ENCODE data around the gene BCAT1. TPM values are rescaled to one million over a fixed set of nuclear protein-coding genes. Genes with fewer than 3 reads are reported as not detected.
A peak's percentile ranks its signal among the peaks of the same experiment; 100 is the strongest.

The BCAT1 gene
- total and polyA plus RNA-seq, 9 of the 15 experiments (the other 6 are each of a cell fraction or from before 2014, with no cell fraction given): 38.5 to 157 (median 66.8) TPM

- TF ChIP-seq CHAMP1 (IDR thresholded peaks at IDR 0.05) (no peak), CEBPG (CRISPR knock-in tag; IDR thresholded peaks at IDR 0.05) (no peak), CEBPG (tag; conservative IDR thresholded peaks at IDR 0.05 in 1 of 2, IDR thresholded peaks at IDR 0.05 in 1 of 2) (peak in 1 of 2 experiments; percentile 50; a peak in 2 of 4 replicates), JUN (IDR thresholded peaks at IDR 0.05; ENCODE audit: borderline replicate concordance, low read depth, low read length) (peak; percentile 22; the same call in 1 of the 2 replicates), JUN (CRISPR knock-in tag; IDR thresholded peaks at IDR 0.05; ENCODE audit: borderline replicate concordance) (no peak), ETV1 (tag; conservative IDR thresholded peaks at IDR 0.05; ENCODE audit: low read depth) (peak; percentile 33; the same call in 1 of the 2 replicates), FOXP4 (CRISPR knock-in tag; IDR thresholded peaks at IDR 0.05; ENCODE audit: borderline replicate concordance) (no peak), NELFE (IDR thresholded peaks at IDR 0.05; ENCODE audit: insufficient read depth, insufficient read length) (no peak), HBP1 (CRISPR knock-in tag; IDR thresholded peaks at IDR 0.05) (no peak), ZKSCAN1 (IDR thresholded peaks at IDR 0.05; ENCODE audit: low read depth, low read length) (no peak), JUND (IDR thresholded peaks at IDR 0.05; ENCODE audit: borderline replicate concordance, low read depth, low read length) (peak; percentile 65; the same call in 1 of the 2 replicates), JUND (tag; IDR thresholded peaks at IDR 0.05; ENCODE audit: borderline replicate concordance, low read depth, low read length) (peak; percentile 59; the same call in 1 of the 3 replicates), BCOR (IDR thresholded peaks at IDR 0.05) (no peak), ZNF175 (CRISPR knock-in tag; IDR thresholded peaks at IDR 0.05; ENCODE audit: low read depth) (peak; percentile 65; the same call in 1 of the 2 replicates), CGGBP1 (CRISPR knock-in tag; IDR thresholded peaks at IDR 0.05) (no peak), LEF1 (IDR thresholded peaks at IDR 0.05) (no peak), KLF10 (CRISPR knock-in tag; IDR thresholded peaks at IDR 0.05) (no peak), FOSL1 (tag; conservative IDR thresholded peaks at IDR 0.05) (peak; percentile 69), ZNF143 (CRISPR knock-in tag; IDR thresholded peaks at IDR 0.05) (no peak), ZNF384 (IDR thresholded peaks at IDR 0.05; ENCODE audit: low read depth, low read length) (no peak), BCL6 (CRISPR knock-in tag; IDR thresholded peaks at IDR 0.05) (no peak), SAFB2 (IDR thresholded peaks at IDR 0.05; ENCODE audit: borderline replicate concordance, low read depth, low read length, severe bottlenecking) (no peak), ARID2 (IDR thresholded peaks at IDR 0.05) (no peak), RAD21 (CRISPR knock-in tag; conservative IDR thresholded peaks at IDR 0.05 in 1 of 2, IDR thresholded peaks at IDR 0.05 in 1 of 2) (no peak)
These were observed 26.8 kb downstream of the BCAT1 start (continued) for GRCh38 chr12:24922090-24922489.
